GM04503 (cell line): Measurements from ENCODE around the gene OR52E4.

Source experiments
- DNase-seq: peaks from one replicate; pipeline ENCODE4 v3.0.0-alpha.2; 2012; ENCODE audit warnings: low read depth

The OR52E4 gene

DNA sequence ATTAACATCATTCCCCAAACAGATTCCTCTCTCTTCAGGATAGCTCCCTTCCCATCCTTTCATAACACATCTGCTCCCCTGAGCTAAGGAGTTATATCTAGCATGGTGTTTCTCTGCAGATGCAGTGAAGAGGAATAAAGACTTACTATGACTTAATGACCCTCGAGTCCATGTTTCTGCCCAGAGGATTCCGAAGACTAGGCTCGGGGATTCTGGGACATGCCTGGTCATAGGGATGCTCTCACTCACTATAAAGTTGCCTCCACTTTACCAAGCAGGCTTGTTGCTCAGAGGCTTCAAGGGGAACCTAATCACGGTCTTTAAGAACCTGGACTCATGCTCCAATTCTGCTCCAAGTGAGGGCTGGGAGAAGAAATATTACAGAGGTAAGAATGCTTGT, at the start of gene OR52E4:
TSS of gene OR52E4 (plus strand) at position 301 of the 400 bp plus-strand sequence. CDS start 3,664 bp downstream, outside the sequence.
- no peak for DNase-seq

DNA sequence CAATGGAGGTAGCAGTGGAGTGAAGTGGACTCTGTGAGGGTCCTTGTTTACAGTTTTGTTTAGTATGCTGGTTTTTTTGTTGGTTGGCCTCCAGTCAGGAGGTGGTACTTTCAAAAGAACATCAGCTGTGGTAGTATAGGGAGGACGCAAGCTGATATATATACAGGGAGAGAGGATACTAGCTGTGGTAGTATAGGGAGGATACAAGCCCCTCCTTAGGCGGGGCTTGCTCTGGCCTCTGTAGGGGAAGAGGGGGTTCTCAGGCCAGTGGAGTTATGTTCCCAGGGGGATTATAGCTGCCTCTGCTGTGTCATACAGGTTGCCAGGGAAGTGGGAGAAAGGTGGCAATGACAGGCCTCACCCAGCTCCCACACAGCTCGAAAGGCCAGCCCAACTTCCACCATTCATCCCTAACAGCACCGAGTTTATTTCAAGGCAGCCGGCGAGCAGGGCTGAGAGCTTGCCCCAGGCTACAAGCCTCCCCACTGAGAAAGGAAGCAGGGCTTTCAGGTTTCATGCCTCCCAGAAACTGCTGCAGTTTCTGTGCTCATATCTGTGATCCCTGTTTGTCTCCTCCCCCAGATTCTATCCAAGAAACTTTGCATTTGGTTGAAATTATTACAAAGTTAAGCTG, 49.1 kb upstream of the OR52E4 start:
- DNase-seq = no peak

DNA sequence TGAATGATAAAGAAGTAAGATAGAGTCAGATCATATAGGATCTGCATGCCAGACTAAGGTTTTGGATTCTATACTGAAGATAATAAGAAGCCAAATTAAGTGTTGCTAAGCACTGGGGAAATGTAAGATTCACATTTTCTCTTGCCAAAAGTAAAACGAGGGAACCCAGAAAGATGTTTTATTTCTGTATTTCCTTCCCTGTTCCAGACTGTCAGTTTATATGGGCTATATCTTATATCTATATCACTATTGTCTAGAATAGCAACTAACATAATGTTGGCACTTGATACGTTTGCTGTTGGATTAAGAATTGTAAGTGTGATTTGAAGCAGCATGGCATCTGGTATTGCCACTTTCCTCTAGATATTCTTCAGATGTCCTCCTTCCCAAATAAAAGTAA, 47.0 kb upstream of the OR52E4 start:
- no peak for DNase-seq

DNA sequence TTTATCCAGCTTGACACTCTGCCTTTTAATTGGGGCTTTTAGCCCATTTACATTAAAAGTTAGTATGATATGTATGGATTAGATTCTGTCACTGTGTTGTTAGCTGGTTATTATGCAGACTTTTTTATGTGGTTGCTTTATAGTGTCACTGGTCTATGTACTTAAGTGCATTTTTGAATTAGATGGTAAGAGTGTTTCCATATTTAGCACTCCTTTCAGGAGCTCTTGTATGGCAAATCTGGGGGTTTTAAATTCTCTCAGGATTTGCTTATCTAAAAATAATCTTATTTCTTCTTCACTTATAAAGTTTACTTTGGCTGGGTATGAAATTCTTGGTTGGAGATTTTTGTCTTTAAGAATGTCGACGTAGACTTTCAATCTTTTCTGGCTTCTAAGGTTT, 42.7 kb upstream of the OR52E4 start:
- DNase-seq = no peak

DNA sequence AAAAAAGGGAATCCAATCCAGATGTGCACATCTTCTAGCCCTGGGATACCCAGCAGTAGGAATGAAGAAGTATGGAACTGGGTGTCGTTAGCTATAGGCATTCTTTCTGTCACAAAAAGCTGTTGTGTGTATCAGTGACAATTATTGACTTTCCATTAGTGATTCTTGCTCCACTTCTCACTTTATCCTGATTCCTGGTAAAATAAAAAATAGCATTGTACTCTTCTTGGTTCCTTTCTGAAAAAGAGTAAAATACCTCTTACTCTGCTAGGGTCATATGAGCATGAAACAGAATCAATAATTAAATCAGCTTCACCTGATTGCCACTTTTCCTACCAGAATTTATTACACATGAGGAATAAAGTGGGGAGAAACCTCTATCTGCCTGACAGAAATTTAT, 38.6 kb upstream of the OR52E4 start, which contains the start of gene OR52E6:
TSS of gene OR52E6 (minus strand) at position 101 of the 400 bp plus-strand sequence. CDS start at position 101, 0 bp downstream.
- no peak for DNase-seq

DNA sequence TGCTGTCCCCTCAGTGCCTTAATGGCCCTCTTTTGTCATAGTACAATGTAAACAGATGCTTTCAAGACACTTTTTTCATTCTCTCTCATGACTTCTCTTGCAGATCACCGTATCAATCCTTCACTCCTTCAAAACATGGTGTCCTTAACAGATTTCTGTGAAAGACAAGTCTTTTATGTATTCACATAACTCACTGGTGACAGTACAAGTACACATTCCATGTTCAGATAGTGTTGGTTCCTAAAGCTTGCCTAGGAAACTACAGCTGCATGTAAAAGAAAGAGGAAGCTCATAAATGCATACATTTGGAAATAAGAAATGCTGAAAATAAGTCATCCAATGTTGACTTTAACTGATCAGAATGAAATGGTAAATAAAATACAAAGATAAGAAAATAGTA, 33.7 kb upstream of the OR52E4 start:
- no peak for DNase-seq

DNA sequence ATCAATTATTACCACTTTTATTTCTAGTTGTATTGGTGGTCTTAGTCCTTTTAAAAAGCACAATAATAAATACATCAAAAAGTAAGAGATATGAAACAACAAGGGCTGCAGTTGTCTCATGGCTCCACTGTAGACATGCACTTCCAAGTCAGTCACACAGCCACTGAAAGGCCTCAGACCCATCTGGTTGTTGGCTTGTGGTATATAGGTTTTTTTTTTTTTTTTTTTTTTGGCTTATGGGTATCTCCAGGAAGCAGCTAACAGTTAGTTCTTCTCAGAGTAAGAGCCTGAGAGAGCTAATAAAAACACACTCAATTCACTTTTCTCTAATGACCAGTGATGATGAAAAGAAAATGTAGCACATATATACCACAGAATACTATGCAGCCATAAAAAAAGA, 32.7 kb upstream of the OR52E4 start:
- DNase-seq = no peak

DNA sequence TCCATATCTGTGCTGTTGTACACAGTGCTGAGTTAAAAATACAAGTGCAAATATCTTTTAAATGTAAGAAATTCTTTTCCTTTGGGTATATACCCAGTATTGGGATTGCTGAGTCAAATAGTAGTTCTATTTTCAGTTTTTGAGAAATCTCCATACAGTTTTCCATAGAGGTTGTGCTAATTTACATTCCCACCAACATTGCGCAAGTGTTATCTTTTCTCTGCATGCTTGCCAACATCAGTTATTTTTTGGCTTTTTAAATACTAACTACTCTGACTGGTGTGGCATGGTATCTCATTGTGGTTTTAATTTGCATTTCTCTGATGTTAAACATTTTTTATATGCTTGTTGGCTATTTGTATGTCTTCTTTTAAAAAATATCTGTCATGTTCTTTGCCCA, 29.4 kb upstream of the OR52E4 start:
- DNase-seq = no peak

DNA sequence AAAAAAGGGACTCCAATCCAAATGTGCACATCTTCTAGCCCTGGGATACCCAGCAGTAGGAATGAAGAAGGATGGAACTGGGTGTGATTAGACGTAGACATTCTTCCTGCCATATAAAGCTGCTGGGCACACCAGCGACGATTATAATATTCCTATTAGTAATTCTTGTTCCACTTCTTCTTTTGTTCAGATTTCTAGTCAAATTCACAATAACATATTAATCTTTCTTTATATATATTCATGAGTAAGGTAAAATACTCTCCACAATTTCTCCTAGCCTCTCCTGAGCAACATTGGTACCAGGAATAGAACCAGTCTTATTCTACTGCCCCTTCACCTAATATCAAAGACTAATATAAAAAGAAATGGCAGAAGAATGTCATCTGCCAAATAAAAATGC, 22.8 kb upstream of the OR52E4 start, which contains the start of gene OR52E8:
TSS of gene OR52E8 (minus strand) at position 101 of the 400 bp plus-strand sequence. CDS start at position 101, 0 bp downstream.
- DNase-seq = no peak

DNA sequence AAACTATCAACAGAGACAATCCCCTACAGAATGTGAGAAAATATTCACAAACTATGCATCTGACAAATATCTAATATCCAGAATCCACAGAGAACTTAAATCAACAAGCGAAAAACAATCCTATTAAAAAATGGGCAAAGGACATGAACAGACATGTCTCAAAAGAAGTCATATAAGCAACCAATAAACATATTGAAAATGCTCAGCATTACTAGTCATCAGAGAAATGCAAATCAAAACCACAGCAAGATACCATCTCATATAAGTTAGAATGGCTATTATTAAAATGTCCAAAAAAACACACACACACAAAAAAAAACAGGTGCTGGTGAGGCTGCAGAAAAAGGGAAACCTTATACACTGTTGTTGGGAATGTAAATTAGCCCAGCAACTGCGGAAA, 14.6 kb upstream of the OR52E4 start:
- no peak for DNase-seq

DNA sequence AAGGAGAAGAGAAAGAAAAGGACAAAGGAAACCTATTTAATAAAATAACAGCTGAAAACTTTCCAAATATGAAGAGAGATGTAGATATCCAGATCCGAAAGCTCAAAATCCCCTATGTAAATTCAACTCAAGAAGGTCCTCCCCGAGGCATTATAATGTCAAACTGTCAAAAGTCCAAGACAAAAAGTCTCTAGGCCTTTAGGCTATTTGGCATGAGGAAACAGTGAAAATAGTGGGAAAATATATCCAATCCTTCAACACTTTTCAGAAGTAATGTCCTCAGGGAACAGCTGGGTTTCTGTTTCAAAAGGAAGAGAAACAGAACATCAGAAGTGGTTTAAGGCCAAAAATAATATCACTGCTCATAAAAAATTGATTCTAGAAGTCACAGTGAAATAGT, 1.9 kb upstream of the OR52E4 start:
- DNase-seq = no peak

DNA sequence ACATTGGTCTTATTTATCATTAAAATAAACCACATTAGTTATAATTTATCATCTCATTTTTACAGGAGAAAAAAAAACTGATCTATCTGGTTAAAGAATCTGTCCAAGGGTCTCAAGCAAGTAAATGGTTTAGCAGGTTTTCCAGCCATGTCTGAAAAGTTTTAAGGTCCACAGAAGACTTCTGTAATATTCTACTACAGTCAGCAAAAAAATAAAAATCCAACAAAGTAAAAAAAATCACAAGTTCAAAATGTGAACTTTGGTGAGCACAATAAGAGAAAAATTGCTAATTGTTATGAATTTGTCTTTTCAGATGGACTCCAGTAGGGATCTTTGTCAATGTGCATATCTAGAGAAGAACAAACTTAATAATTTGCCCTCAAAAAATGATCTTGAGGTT, 1.3 kb downstream of the OR52E4 start:
- no peak for DNase-seq

DNA sequence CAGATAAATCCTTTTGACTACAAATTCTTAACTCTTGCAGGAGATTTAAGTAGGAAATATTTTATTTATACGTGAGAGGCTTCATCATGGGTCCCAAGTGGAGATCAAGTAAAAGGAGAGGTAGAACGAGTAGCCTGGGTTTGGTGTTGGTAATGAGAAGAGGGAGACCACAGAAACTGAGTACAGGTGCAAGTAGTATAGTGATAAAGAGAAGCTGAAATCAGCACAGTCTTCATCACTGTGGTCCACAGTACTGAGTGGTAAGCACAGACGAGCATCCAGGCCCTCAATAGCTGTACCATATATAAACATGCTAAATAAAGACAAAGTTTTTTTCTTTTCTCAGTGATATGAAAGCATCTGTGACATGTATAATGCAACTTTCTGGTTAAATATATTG, 6.7 kb downstream of the OR52E4 start:
- DNase-seq = no peak

DNA sequence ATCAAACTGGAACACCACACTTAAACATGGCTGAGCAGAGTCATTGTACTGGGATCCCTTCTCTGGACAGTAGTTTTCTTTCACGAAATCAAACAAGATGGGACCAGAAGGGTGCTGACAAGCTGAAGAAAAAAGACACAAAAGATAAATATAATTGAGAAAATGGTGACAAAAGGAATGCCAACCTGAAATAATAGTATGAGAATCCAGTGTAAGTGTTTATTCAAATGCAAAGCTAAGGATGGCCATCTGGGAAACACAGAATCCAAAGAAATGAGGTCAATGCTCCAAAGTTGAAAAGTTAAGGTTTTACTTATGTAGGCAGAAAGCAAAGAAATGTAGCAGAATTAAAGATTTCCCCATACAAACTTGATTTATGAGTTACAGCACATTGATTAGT, 7.2 kb downstream of the OR52E4 start:
- no peak for DNase-seq

DNA sequence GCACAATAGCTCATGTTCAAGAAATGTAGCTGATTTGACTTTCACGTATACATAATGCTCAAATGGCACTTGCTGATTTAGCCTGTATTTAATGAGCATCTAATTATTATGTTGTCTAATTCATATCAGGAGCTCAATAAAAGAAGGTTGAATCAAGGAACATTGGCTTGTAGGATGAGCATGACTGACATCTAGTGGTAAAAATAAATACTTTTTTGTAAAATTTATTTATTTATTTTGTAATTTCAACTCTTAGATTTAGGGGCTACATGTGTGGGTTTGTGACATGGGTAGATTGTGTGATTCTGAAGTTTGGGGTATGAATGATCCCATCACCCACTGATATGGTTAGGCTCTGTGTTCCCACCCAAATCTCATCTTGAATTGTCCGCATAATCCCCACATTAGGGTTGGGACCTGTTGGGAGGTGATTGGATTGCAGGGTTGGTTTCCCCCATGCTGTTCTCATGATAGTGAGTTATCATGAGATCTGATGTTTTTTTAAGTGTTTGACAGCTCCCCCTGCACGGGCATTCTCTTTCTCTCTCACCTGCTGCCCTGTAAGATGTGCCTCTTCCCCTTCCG, 10.9 kb downstream of the OR52E4 start:
- no peak for DNase-seq

DNA sequence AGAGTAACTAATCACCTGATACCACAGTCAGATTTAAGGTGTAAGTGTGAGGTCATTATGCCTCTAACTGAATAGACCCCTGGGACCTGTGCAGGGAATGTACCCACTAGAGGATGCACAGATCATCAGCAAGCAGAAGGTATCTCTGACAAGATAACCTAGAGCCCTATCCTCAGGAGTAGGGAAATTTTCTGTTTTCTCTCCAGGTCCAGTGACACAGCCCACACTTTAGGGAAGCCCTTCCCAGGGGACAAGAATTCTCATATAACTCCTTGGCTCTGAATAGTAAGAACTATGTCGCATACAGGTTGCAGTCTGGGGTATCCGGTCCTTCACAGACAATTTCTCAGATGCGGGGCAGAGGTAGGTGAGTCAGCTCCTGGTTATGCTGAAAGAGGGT, 12.5 kb downstream of the OR52E4 start, which contains the start of gene OR52E5:
TSS of gene OR52E5 (plus strand) at position 301 of the 400 bp plus-strand sequence. CDS start 7,569 bp downstream, outside the sequence.
- no peak for DNase-seq

DNA sequence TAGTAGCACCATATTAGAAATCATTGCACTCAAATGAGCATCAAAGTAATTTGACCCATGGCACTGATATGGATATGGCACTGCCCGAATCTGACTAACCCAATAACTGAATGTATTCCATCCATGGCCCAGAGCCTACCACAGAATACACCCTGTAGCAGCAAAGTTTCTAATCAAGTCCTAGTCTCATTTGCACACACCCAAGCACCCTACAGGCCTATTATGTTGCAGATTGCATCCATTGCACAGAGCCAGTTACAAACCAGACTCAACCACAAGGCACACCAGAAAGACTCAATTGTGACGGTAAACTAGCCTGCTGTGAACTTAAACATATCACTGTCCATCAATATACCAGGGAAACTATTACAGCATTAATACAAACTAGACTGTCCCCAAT, 19.1 kb downstream of the OR52E4 start:
- no peak for DNase-seq

DNA sequence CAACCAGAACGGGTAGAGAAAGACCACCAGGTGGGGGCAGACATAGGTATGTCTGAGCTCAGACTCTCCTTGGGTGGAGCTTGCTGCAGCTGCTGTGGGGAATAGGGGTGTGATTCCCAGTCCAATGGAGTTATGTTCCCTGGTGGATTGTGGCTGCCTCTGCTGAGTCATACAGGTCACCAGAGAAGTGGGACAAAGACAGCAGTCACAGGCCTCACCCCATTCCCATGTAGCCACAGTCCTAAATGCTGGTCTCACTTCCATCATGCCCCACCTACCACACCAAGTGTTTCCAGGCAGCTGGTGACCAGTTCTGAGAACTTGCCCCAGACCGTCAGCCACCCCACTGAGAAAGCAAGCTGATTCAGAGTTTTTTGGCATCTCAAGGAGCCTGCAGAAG, 30.1 kb downstream of the OR52E4 start:
- DNase-seq = no peak

DNA sequence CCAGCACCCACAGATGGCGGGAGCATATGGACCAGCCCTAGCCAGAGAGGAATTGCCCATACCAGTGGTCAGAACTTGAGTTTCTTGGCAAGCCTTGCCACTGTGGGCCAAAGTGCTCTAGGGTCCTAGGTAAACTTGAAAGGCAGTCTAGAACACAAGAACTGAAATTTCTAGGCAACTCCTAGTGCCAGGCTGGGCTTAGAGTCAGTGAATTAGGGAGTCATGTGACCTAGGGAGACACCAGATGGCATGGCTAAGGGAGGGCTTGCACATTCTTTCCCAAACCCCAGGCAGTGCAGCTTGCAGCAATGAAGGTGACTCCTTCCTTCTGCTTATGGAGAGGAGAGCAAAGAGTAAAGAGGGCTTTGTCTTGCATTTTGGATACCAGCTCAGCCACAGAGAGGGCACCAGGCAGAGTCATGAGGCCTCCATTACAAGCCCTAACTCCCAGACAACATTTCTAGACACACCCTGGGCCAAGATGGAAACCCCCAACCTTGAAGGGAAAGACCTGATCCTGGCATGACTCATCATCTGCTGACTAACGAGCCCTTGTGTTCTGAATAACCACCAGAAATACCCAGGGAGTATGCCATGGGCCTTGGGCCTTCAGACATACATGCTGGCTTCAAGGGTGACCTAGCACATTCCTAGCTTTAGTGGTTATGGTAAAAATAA, 42.5 kb downstream of the OR52E4 start:
- DNase-seq = no peak

DNA sequence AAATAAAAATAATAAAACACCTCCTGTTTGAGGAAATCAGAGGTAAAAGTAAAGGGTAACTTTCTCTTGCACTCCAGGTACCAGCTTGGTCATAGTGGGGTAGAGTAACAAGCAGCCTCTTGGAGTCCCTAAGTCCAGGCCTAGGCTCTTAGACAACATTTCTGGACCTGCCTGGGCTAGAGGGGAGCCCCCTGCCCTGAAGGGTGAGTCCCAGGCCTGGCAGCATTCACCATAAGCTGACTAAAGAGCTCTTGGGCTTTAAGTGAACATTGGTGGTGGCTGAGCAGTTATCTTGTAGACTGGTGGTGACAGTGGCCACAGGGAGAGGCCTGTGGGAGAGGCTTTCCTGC, 43.0 kb downstream of the OR52E4 start:
- no peak for DNase-seq

DNA sequence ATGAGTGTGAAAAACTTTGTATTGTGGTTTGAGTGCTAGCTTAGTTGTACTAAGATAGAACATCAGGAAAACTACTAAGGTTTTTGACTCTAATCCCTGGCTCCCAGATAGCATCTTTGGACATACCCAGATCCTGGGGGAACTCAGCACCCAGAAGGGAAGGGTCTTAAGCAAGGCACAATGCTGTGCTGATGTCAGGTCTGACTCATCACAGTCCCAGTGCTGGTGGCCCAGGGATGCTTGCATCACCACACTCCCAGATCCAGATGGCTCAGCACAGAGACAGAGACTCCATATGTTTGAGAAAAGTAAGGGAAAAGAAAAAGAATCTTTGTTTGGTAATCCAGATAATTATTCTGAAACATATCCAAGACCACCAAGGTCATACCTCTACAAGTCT, 43.4 kb downstream of the OR52E4 start:
- DNase-seq = no peak

DNA sequence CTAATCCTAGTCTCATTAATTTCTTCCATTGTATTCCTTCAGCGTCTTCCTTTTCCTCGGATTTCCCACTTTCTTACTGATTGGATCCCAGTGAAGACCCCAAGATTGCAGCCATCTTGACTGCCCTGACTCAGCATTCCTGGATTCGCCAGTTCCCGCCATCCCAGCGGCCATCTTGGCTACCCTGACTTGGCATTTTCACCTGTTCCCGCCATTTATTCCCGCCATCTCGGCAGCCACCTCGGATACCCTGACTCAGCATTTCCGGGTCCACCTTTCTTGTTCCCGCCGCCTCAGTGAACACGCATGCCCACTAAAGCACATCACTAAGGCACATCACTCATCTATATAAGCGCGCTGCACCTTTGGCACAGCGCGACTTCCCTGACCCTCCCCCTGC, 47.8 kb downstream of the OR52E4 start:
- no peak for DNase-seq

DNA sequence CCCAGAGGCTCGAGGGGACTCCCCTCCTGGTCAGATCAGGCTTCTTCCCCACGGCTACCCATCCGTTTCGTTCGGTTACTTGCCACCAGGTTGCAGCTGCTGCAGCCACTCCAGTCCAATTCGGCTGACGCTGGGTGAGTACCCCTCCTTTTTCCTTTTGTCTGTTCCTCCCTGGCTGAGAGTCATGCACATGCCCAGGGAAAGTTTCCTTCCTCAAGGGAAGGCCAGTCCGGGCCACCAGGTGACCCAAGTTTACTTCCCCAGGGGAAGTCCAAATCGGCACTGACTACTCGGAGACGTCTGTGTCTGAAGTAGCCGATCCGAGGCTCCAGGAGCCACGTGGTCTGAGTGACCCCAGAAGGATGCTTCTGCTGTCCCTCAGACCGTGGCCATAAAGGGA, 48.4 kb downstream of the OR52E4 start:
- no peak for DNase-seq
